ENCODE measurements around the gene PPP2R3A. TPM values are rescaled to one million over a fixed set of nuclear protein-coding genes. Genes with fewer than 3 reads are reported as not detected.
"Not testable (repeated sequence)": the region's sequence is repeated elsewhere in the genome, so short reads cannot be mapped to it uniquely, and the experiment has no call there.

PPP2R3A gene
- total and polyA plus RNA-seq, 12 donors: 2.1 to 23.1 (median 14.3) TPM

DNA sequence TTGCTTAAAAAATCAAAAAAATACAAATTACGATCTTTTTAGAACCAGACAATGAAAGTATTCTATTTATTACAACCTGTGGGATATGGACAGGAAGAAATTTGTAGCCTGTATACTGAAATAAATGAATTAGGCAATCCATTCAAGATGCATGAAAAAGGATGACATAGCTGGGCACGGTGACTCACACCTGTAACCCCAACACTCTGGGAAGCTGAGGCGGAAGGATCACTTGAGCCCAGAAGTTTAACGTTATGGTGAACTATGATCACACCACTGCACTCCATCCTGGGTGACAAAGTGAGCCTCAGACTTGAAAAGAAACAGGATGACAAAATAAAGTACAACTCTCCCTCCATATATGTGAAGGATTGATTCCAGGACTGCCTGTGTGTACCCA lies 156.5 kb downstream of the PPP2R3A start:
- H3K27me3 ChIP-seq: no peaks in the 10 kb centered on the region
- TF ChIP-seq POLR2A (IDR thresholded peaks at IDR 0.05): no peak
- TF ChIP-seq, protein P1, sequence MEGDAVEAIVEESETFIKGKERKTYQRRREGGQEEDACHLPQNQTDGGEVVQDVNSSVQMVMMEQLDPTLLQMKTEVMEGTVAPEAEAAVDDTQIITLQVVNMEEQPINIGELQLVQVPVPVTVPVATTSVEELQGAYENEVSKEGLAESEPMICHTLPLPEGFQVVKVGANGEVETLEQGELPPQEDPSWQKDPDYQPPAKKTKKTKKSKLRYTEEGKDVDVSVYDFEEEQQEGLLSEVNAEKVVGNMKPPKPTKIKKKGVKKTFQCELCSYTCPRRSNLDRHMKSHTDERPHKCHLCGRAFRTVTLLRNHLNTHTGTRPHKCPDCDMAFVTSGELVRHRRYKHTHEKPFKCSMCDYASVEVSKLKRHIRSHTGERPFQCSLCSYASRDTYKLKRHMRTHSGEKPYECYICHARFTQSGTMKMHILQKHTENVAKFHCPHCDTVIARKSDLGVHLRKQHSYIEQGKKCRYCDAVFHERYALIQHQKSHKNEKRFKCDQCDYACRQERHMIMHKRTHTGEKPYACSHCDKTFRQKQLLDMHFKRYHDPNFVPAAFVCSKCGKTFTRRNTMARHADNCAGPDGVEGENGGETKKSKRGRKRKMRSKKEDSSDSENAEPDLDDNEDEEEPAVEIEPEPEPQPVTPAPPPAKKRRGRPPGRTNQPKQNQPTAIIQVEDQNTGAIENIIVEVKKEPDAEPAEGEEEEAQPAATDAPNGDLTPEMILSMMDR (IDR thresholded peaks at IDR 0.05): no peak
- H3K36me3 ChIP-seq (replicated peaks in 1 of 2): no peaks in the 10 kb centered on the region
- 86 to 94% (median 91%) methylated on average over 4 of the region's 4 CpGs for WGBS, 4 donors
- H3K9me3 ChIP-seq (replicated peaks in 1 of 3): no peaks in the 10 kb centered on the region
- H3K4me1 ChIP-seq (replicated peaks in 1 of 2): no peaks in the 10 kb centered on the region
- no peak overlapping the region for H3K27ac ChIP-seq
- H3K4me3 ChIP-seq: no peak overlapping the region
- no peak for DNase-seq
- intact Hi-C loops (cut with DNase I): no loop called here

DNA sequence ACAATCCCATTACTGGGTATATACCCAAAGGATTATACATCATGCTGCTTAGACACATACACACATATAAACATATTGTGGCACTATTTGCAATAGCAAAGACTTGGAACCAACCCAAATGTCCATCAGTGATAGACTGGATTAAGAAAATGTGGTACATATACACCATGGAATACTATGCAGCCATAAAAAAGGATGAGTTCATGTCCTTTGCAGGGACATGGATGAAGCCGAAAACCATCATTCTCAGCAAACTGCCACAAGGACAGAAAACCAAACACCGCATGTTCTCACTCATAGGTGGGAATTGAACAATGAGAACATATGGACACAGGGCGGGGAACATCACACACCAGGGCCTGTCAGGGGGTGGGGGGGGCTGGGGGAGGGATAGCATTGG lies 166.1 kb downstream of the PPP2R3A start:
- intact Hi-C loops (cut with DNase I): not testable (repeated sequence)

DNA sequence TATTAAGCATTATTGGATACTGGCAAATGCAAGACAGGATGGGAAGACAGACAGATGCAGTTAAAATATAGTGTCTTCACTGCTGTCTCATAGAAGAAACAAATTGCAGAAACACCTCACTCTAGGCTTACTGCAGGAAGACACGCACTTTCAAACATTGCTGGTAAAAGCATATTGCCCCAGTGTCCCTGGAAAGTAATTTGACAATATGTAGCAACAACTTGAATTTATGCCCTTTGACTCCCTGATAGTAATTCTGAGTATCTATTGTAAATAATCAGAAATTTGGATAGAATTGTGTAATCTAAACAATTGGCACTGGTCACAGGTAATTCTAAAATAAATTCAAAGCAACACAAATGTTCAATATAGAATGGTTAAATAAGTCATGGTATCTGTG lies 168.6 kb downstream of the PPP2R3A start:
- Histone ChIP-seq H3K4me3 (no peak overlapping the region), H3K9me3 (replicated peaks in 1 of 3) (no peaks in the 10 kb centered on the region), H3K27ac (no peak overlapping the region), H3K4me1 (replicated peaks in 1 of 2) (no peaks in the 10 kb centered on the region), H3K36me3 (replicated peaks in 1 of 2) (no peaks in the 10 kb centered on the region), H3K27me3 (no peaks in the 10 kb centered on the region)
- intact Hi-C loops (cut with DNase I): no loop called here
- WGBS, 4 donors: 86 to 95% (median 89%) methylated on average over 1 of the region's 1 CpG
- no peak for TF ChIP-seq POLR2A (IDR thresholded peaks at IDR 0.05)
- TF ChIP-seq, protein P1 (IDR thresholded peaks at IDR 0.05): no peak
- DNase-seq: no peak

More for the DNA sequence above, 166.1 kb downstream of the PPP2R3A start:
- H3K9me3 ChIP-seq (replicated peaks in 1 of 3); H3K27me3 ChIP-seq; DNase-seq; H3K36me3 ChIP-seq (replicated peaks in 1 of 2); H3K27ac ChIP-seq; H3K4me3 ChIP-seq; H3K4me1 ChIP-seq (replicated peaks in 1 of 2): not testable (repeated sequence)
- WGBS, 4 donors: 94 to 97% (median 95%) methylated on average over 3 of the region's 3 CpGs

DNA sequence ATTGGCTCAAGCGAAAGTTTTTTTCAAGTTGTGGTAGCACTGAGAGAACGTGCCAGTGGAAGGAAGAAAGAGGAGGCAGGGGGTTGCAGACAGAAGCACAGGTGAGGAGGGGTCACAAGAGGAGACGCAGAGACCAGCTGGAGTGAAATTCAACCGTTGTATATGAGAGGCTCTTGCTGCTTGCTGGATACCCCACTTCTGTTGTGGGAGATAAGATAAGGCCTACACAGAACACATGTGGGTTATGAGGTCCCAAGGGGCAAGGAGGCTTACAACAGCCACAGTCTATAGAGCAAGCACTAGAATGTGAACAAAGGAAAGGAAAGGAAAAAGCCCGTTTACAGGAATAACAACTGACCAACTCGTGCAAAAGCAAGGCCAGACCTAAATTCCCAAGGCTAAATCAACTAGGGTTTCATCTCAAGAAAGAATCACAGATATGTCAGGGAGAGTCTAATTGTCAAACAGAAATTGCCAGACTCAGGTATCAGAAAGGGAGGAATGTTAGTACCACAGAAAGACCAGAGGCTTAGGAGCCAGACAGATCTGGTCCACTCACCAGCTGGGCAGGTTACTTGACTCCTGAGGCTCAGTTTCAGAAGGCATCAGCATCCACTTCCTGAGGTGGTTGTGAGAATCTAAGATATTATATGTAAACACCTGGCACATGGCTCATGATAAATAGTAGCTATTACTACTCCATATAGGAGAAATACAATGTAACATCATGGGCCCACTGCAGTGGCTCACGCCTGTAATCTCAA lies 169.7 kb downstream of the PPP2R3A start:
- no peak for DNase-seq
- no peaks in the 10 kb centered on the region for H3K9me3 ChIP-seq (replicated peaks in 1 of 3)
- H3K4me1 ChIP-seq (replicated peaks in 1 of 2): no peaks in the 10 kb centered on the region
- 53 to 64% (median 55%) methylated on average over 6 to 7 of the region's 7 CpGs for WGBS, 4 donors
- no peak for TF ChIP-seq POLR2A (IDR thresholded peaks at IDR 0.05)
- TF ChIP-seq, protein P1 (IDR thresholded peaks at IDR 0.05): no peak
- no peak overlapping the region for H3K4me3 ChIP-seq
- no peaks in the 10 kb centered on the region for H3K27me3 ChIP-seq
- intact Hi-C loops (cut with DNase I): no loop called here
- H3K36me3 ChIP-seq (replicated peaks in 1 of 2): no peaks in the 10 kb centered on the region
- no peak overlapping the region for H3K27ac ChIP-seq

DNA sequence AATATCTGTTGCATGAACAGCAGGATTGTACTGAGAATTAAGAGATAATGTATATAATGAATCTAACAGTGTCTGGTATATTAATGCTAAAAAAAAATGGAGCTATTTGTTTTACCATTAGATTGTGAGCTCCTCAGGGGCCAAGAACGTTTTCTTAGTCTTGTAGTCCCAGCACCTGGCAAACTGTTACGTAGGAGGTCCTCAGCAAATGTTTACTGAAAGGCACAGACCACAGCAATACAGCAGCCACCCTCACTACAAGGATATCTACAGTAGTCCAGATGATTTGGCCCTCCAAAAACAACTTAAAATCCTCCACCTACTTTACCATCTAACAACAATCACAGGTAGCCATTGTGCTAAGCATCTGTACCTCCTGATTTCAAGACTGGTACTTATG lies 170.9 kb downstream of the PPP2R3A start:
- no peaks in the 10 kb centered on the region for H3K9me3 ChIP-seq (replicated peaks in 1 of 3)
- no peak for TF ChIP-seq POLR2A (IDR thresholded peaks at IDR 0.05)
- TF ChIP-seq, protein P1 (IDR thresholded peaks at IDR 0.05): no peak
- 67 to 82% (median 78%) methylated on average over 2 of the region's 2 CpGs for WGBS, 4 donors
- no peaks in the 10 kb centered on the region for H3K36me3 ChIP-seq (replicated peaks in 1 of 2)
- no peak overlapping the region for H3K27ac ChIP-seq
- H3K4me1 ChIP-seq (replicated peaks in 1 of 2): no peaks in the 10 kb centered on the region
- intact Hi-C loops (cut with DNase I): no loop called here
- no peak overlapping the region for H3K4me3 ChIP-seq
- H3K27me3 ChIP-seq: no peaks in the 10 kb centered on the region
- DNase-seq: no peak
